HG02840 (cell line): Measurements from ENCODE around the gene CCDC88A.

Experiments
- ATAC-seq: cut with Tn5 transposase; IDR thresholded peaks from one replicate; pipeline ENCODE4 v1.9.1; 2021; ENCODE audit warnings: mild to moderate bottlenecking, moderate library complexity, moderate number of reproducible peaks; ENCODE audit not compliant: unreplicated experiment, low FRiP score

CCDC88A gene

GRCh38 chr2:55422876-55423665, 3.4 kb upstream of the CCDC88A start:
- no peak for ATAC-seq

GRCh38 chr2:55421326-55421725, 1.7 kb upstream of the CCDC88A start:
- no peak for ATAC-seq

GRCh38 chr2:55420871-55421270, 1.2 kb upstream of the CCDC88A start:
- no peak for ATAC-seq

- ATAC-seq = no peak
These were observed 726 bp upstream of the CCDC88A start for GRCh38 chr2:55420439-55420725.

GRCh38 chr2:55419233-55419678, 400 bp downstream of the CCDC88A start:
- peak; percentile 2 for ATAC-seq

- ATAC-seq = no peak
These were observed 984 bp downstream of the CCDC88A start for GRCh38 chr2:55418512-55419232.

GRCh38 chr2:55418072-55418471, 1.6 kb downstream of the CCDC88A start:
- ATAC-seq = no peak

- no peak for ATAC-seq
These were observed 2.7 kb downstream of the CCDC88A start for GRCh38 chr2:55416786-55417568.

GRCh38 chr2:55415300-55415699, 4.4 kb downstream of the CCDC88A start:
- no peak for ATAC-seq

- no peak for ATAC-seq
These were observed 10.5 kb downstream of the CCDC88A start for GRCh38 chr2:55408918-55409868.

- ATAC-seq = no peak
These were observed 11.4 kb downstream of the CCDC88A start for GRCh38 chr2:55408098-55408882.

GRCh38 chr2:55405116-55405515, 14.5 kb downstream of the CCDC88A start:
- ATAC-seq = no peak

- ATAC-seq = no peak
These were observed 16.2 kb downstream of the CCDC88A start for GRCh38 chr2:55403256-55403998.

- ATAC-seq = no peak
These were observed 18.5 kb downstream of the CCDC88A start for GRCh38 chr2:55401124-55401523.

- ATAC-seq = no peak
These were observed 19.3 kb downstream of the CCDC88A start for GRCh38 chr2:55400332-55400731.

GRCh38 chr2:55399815-55400214, 19.8 kb downstream of the CCDC88A start:
- no peak for ATAC-seq

- ATAC-seq = no peak
These were observed 23.7 kb downstream of the CCDC88A start for GRCh38 chr2:55395724-55396605.
